Stimulated activated memory B cell treated with anti-CD40 and anti-IgM and Interleukin-4, amounts not matched to agents 10 μg/mL and 1 μg/mL and 100 μg/mL, for 72 hours (primary cell): ENCODE data around the gene PCTP.

Source experiments
- ATAC-seq: fragments of 150-1000 bp; cut with Tn5 transposase; 2 replicates; pipeline ENCODE4 v1.10.0; 2021
- H3K27ac Mint-ChIP-seq: one replicate; pipeline ENCODE4 v1.8.0; 2022; ENCODE audit warnings: mild to moderate bottlenecking, mixed read lengths
- H3K27me3 Mint-ChIP-seq: one replicate; pipeline ENCODE4 v1.8.0; 2022; ENCODE audit warnings: mixed read lengths
- H3K36me3 Mint-ChIP-seq: one replicate; pipeline ENCODE4 v1.8.0; 2022; ENCODE audit warnings: mixed read lengths
- H3K4me1 Mint-ChIP-seq: one replicate; pipeline ENCODE4 v1.8.0; 2022; ENCODE audit warnings: mixed read lengths
- H3K4me3 Mint-ChIP-seq: one replicate; pipeline ENCODE4 v1.8.0; 2022; ENCODE audit warnings: mild to moderate bottlenecking, moderate library complexity, mixed read lengths
- H3K9me3 Mint-ChIP-seq: one replicate; pipeline ENCODE4 v1.8.0; 2022; ENCODE audit warnings: mixed read lengths

Gene PCTP

DNA sequence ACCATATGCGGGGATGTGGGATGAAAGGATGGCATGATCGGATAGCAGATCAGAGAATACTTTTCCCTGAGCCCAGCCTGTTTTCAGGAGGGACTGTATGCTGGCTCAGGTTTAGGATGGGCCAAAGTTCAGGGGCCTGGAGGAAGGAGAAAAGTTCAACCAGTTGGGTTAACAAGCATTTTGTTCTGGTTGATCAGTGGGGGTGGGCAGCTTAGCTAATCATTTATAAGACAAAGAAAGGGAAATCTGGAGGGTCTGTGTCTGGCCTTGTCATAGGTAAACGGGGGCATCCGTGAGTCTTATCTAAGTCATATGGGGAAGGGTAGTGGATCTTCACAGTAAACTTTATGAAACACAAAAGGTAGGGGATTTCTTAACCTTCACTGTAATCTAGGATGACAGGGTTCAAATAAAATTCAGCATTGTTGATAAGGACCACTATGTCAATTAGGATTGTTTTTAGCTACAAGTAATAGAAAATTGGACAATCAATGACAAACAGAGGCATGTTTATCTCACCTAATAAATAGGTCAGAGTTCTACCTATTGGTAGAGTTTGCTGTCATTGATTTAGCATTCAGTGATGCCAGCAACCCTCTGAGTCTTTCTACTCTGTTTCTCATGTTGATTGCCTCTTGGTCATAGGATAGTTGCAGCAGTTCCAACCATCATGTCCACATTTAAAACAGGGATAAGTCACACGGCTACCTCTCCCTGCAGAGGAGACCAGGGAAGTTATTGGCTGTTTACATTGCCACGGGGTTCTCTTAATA, 11.4 kb downstream of the PCTP start:
- peaks cover 7% of the 10 kb centered on the region for H3K4me1 Mint-ChIP-seq
- no peaks in the 10 kb centered on the region for H3K36me3 Mint-ChIP-seq
- no peaks in the 10 kb centered on the region for H3K27me3 Mint-ChIP-seq
- no peak overlapping the region for H3K27ac Mint-ChIP-seq
- ATAC-seq, result no peak
- H3K9me3 Mint-ChIP-seq, result no peaks in the 10 kb centered on the region
- no peak overlapping the region for H3K4me3 Mint-ChIP-seq

DNA sequence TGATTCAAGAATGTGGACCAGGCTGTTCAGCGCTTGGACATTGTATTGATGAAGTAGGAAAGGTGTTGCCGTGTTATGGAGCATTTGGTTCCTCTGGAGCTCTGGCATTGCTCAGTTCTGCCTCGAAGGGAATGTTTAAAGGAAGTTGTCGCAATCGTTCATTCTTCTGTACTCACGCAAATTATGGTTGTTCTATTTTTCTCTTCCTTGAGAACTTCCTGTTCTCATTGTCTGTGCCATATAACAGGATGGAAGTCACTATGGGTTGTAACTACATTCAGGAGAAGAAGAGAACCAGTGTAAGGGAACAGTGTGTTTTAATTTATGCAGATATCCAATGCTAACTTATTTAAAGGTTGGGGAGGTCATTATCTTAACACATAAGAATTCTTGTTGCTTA, 13.0 kb downstream of the PCTP start:
- Mint-ChIP-seq H3K27me3 (no peaks in the 10 kb centered on the region), H3K9me3 (no peaks in the 10 kb centered on the region), H3K36me3 (no peaks in the 10 kb centered on the region), H3K4me3 (no peak overlapping the region), H3K4me1 (peaks cover 7% of the 10 kb centered on the region), H3K27ac (no peak overlapping the region)
- no peak for ATAC-seq

DNA sequence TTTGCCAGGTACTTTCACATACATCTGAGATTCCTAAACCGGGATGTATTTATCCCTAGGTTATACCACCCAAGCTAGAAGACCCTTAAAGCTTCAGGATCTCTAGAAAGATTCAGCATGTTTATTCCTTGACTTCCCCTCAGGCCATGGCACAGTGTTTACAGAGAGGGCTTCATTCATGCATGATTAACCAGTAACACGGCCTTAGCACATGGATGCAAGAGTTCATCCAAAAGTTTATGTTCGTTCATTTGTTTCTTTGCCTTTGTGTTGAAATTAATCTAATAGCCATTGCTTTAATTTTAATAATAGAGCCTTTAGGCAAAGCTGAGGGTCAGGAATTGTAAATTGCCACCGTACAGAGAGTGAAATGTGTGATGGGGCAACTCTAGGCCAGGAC, 13.8 kb downstream of the PCTP start:
- H3K4me3 Mint-ChIP-seq, result no peak overlapping the region
- H3K36me3 Mint-ChIP-seq, result no peaks in the 10 kb centered on the region
- no peak for ATAC-seq
- H3K27ac Mint-ChIP-seq, result no peak overlapping the region
- no peaks in the 10 kb centered on the region for H3K9me3 Mint-ChIP-seq
- H3K27me3 Mint-ChIP-seq, result no peaks in the 10 kb centered on the region
- peaks cover 7% of the 10 kb centered on the region for H3K4me1 Mint-ChIP-seq

DNA sequence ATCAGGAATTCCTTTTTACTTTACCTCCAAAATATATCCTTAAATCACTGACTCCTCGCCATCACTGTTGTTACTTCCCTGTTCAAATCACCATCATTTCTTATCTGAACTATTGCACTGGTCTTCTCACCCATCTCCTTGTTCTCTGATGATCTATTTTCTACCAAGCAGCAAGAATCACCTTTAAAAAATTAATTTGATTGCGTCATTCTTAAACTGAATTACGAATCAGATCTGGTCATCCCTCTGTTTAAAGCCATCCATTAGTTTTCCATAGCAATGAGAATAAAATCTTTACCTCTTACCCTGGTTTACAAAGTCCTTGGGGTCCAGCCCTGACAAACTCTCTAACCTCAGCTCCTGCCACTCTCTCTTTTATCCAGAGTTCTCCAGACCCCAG, 14.6 kb downstream of the PCTP start:
- no peak overlapping the region for H3K27ac Mint-ChIP-seq
- no peaks in the 10 kb centered on the region for H3K36me3 Mint-ChIP-seq
- H3K9me3 Mint-ChIP-seq, result no peaks in the 10 kb centered on the region
- H3K4me3 Mint-ChIP-seq, result no peak overlapping the region
- H3K27me3 Mint-ChIP-seq, result no peaks in the 10 kb centered on the region
- H3K4me1 Mint-ChIP-seq, result peaks cover 7% of the 10 kb centered on the region
- ATAC-seq, result no peak

DNA sequence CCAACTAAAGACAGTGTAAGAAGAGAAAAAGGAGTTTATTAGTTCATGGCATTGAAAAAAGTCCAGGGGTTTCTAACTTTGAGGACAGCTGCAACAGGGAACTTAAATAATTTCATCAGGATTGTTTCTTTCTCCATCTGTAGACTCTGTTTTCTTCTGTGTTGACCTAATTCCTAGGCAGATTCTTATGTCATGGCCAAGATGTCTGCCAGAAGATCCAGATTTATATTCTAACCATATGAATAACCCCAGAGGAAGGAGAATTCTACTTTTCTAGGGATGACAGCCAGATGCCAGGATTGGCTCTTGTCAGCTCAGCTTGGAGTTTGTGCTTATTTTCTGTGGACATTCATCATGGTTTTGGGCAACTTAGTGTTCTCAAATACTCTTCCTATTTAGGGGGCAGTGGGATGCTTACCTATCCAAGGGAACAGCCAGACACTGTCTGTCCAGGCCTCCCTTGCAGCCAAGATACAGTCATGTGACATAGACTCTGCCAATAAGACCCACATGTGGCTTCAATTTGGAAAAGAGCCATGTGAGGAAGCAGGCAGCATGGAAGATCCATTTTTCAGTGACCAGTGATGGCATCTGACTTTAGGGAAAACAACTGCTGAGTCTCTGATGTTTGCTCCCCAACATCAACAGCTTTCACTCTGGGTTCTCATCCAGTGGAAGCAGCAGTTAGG, 18.2 kb downstream of the PCTP start:
- Mint-ChIP-seq H3K27ac (no peak overlapping the region), H3K36me3 (peaks cover 18% of the 10 kb centered on the region), H3K4me1 (peaks cover 4% of the 10 kb centered on the region), H3K27me3 (no peaks in the 10 kb centered on the region), H3K9me3 (no peaks in the 10 kb centered on the region), H3K4me3 (no peak overlapping the region)
- ATAC-seq, result no peak

DNA sequence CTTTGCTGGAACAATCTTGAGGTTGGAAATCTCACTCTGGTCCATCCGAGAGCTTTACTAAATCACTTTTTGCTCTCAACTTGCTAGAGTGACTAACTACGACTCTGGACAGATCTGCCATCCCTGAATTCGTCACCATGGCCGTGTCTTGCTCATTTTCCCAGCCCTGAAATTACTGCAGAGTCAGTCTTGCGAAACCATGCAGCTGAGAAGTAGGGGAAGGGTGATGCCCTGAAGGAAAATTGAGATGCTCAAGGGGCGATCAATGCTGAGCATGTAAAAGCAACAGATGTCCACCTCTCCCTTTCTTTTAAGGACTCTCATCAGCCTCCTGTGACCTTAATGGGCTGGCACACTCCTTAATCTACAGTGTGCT, 18.8 kb downstream of the PCTP start:
- no peaks in the 10 kb centered on the region for H3K27me3 Mint-ChIP-seq
- no peak overlapping the region for H3K4me3 Mint-ChIP-seq
- H3K4me1 Mint-ChIP-seq, result no peaks in the 10 kb centered on the region
- no peak for ATAC-seq
- H3K27ac Mint-ChIP-seq, result no peak overlapping the region
- H3K9me3 Mint-ChIP-seq, result no peaks in the 10 kb centered on the region
- H3K36me3 Mint-ChIP-seq, result peaks cover 19% of the 10 kb centered on the region

DNA sequence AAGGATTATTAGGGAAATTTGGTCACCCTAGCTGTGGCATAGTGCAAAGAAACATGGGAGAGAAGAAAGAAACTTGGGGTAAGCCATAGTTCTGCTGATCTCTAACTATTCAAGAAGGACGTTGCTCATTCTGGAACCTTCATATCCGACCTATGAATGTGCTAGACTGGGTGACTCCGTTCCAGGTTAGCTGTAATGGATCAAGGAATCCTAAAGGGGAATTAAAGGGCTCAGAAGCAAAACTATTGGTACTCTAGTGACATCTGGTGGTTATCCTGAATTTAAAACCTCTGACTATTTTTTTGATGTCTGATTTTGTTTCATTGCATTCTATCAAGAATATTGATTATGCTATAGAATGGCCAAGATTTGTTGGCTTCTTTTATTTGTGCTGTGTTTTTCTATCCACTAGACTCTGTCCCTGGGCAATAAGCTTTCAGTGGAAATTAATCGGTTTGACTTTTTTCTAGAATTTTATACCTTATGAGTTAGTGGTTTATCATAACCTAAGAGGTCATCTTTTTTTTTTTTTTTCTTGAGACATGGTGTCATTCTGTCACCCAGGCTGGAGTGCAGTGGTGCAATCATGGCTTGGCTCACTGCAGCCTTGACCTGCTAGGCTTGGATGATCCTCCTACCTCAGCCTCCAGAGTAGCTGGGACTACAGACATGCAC, 19.5 kb downstream of the PCTP start:
- Mint-ChIP-seq H3K27ac (no peak overlapping the region), H3K36me3 (peaks cover 26% of the 10 kb centered on the region), H3K27me3 (no peaks in the 10 kb centered on the region), H3K4me1 (no peaks in the 10 kb centered on the region), H3K4me3 (no peak overlapping the region), H3K9me3 (no peaks in the 10 kb centered on the region)
- no peak for ATAC-seq

DNA sequence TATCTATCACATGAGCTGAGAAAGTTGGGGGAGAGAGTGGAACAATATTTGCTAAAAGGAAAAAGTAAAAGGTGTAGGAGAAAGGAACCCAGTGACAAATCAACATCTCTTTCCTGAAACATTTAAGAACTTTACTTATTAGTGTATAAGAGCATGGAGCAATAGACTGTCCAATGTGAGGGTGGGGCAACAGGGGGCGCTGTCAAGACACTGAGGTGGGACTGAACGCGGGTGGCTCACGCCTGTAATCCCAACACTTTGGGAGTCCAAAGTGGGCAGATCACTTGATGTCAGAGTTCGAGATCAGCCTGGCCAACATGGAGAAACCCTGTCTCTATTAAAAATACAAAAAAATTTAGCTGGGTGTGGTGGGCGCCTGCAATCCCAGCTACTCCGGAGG, 21.2 kb downstream of the PCTP start:
- Mint-ChIP-seq H3K36me3 (peaks cover 36% of the 10 kb centered on the region), H3K27ac (no peak overlapping the region)

DNA sequence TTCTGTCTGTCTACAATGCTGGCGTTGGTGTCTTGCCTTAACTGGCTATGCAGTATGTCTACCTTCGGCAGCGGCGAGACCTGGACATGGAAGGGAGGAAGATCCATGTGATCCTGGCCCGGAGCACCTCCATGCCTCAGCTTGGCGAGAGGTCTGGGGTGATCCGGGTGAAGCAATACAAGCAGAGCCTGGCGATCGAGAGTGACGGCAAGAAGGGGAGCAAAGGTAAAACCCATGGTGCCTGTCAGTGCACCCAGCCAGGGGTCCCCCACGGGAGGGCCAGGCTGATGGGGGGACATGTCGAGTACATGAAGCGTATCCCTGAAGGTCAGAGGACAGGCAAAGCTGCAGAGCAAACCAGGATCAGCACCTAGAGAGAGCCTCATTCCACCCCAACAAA, 22.8 kb downstream of the PCTP start:
- Mint-ChIP-seq H3K27ac (no peak overlapping the region), H3K9me3 (no peaks in the 10 kb centered on the region), H3K27me3 (no peaks in the 10 kb centered on the region), H3K36me3 (peaks cover 36% of the 10 kb centered on the region), H3K4me1 (no peaks in the 10 kb centered on the region), H3K4me3 (no peak overlapping the region)
- no peak for ATAC-seq

More for the DNA sequence above, 21.2 kb downstream of the PCTP start:
- H3K4me3 Mint-ChIP-seq, result no peak overlapping the region
- H3K9me3 Mint-ChIP-seq, result no peaks in the 10 kb centered on the region
- ATAC-seq, result no peak
- no peaks in the 10 kb centered on the region for H3K27me3 Mint-ChIP-seq
- no peaks in the 10 kb centered on the region for H3K4me1 Mint-ChIP-seq

DNA sequence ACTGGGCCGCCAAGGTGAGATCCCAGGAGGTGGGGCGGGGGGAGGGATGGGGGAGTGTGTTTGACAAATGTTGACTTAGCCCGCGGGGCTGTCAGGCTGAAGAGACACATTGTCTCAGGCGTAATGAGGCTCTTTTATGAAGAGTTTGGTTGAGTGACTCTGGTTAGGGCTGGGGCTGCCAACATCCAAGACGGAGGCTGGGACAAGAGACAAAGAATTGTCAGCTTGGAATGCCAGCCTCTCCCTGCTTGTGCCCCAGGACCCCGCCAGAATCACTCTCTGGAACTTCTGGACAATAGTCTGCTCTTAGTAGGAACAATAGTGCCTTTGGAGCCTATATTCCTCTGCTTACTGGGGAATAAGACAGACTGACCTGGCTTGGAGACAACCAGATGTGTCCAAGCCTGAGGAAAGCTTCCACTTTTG, 24.0 kb downstream of the PCTP start:
- no peak for ATAC-seq
- Mint-ChIP-seq H3K4me3 (no peak overlapping the region), H3K36me3 (peaks cover 36% of the 10 kb centered on the region), H3K9me3 (no peaks in the 10 kb centered on the region), H3K4me1 (no peaks in the 10 kb centered on the region), H3K27me3 (no peaks in the 10 kb centered on the region), H3K27ac (no peak overlapping the region)

DNA sequence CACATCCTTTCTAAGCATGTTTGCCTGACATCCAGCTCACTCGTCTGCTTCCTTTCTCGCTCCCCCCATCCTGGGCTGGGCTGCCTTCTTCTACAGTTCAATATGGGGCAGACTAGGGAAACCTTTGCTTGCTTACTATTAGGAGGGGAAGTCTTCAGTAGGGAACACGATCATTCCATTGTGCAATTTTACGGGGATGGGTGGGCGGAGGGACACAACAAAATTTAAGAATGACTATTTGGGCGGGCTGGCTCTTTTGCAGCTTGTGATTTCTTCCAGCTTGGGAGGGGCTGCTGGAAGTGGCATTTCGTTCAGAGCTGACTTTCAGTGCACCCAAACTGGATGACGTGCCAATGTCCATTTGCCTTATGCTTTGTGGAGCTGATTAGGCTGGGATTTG, 25.4 kb downstream of the PCTP start:
- Mint-ChIP-seq H3K36me3 (peaks cover 36% of the 10 kb centered on the region), H3K4me3 (no peak overlapping the region), H3K27me3 (no peaks in the 10 kb centered on the region), H3K27ac (no peak overlapping the region), H3K9me3 (no peaks in the 10 kb centered on the region), H3K4me1 (no peaks in the 10 kb centered on the region)
- no peak for ATAC-seq

DNA sequence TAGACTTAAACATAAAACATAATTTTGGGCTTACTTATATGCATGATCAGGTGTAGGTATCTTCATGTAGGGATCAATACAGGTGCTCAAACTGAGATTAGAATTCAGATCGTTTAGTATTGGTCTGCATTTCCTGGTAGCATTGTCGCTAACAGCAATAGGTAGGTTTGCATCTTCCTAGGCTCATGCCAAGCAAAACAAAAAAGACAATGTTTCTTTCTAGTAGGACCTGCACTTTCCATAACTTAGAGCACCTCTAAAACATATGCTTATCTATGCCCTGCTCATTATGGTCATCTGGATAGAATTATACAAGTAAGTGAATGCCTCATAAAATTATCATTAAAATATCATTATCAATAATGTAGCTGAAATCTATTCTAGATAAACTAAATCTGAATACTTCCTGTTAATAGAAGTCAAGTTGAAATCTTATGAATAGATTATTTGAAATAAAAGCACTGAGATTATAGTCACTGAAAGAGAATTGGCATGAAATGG, 26.7 kb downstream of the PCTP start:
- Mint-ChIP-seq H3K36me3 (peaks cover 27% of the 10 kb centered on the region), H3K4me1 (no peaks in the 10 kb centered on the region), H3K27me3 (no peaks in the 10 kb centered on the region), H3K9me3 (no peaks in the 10 kb centered on the region), H3K4me3 (no peak overlapping the region), H3K27ac (no peak overlapping the region)
- ATAC-seq, result no peak

DNA sequence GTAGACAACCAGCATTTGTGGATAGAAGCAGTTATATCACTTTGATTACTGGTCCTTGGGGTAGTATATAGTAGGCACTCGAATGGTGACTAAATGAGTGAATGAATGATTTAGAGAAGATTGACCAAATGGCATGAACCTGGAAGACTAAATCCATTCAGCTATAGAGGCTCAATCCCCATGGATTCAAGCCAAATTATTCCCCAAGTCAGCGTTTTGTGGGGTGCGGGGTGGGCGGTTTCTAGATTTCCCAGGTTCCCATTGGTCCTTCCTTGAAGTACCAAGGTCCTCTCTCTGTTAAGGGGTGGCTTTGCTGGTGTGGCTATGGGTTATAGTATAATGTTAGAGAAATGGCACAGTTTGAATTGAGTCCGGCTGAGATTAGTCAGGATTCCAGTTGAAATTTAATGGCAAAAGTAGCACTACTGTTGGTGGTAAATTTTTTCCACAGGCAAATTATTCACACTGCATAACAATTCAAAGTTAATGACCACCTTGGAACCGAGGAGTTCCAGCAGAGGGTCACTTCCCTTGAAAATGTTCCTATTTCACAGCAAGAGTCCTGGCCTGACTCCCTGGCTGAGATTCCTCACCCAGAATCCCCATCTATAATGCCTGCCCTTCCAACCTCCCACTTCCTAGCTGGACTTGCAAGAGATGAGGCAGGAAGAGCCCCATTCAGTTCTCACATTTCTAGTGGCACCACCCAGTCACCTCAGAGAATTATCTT, 27.7 kb downstream of the PCTP start:
- ATAC-seq, result no peak
- Mint-ChIP-seq H3K27ac (no peak overlapping the region), H3K36me3 (peaks cover 21% of the 10 kb centered on the region), H3K27me3 (no peaks in the 10 kb centered on the region), H3K4me1 (no peaks in the 10 kb centered on the region), H3K9me3 (no peaks in the 10 kb centered on the region), H3K4me3 (no peak overlapping the region)

DNA sequence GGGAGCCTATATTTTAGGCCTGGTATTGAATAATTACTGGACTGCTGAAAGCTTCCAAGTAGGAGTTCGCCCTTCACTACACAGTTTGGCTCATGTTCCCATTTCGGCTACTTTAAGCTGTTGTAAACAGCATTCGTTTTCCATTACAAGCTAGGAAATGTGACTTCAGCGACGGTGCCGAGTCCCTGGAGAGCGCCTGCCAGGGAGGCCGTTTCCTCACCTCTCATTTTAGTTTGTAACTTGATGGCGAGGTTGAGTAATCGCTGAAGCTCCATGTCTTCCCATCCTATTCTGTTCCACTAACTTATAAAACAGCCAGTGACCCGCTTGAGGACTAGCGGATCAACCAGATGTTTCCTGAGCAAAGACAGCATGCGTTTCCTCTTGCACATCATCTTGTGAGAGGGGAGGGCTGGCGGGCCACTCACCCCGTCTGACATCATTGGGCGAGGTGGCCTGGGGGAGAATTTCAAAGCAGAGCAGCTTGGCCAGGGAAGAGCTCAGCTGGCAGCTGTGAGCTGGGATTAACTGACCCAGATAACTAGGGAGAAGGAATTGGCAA, 32.9 kb downstream of the PCTP start:
- ATAC-seq, result no peak
- H3K4me3 Mint-ChIP-seq, result no peak overlapping the region
- H3K4me1 Mint-ChIP-seq, result no peaks in the 10 kb centered on the region
- H3K9me3 Mint-ChIP-seq, result no peaks in the 10 kb centered on the region
- no peaks in the 10 kb centered on the region for H3K27me3 Mint-ChIP-seq
- H3K27ac Mint-ChIP-seq, result no peak overlapping the region
- H3K36me3 Mint-ChIP-seq, result no peaks in the 10 kb centered on the region

DNA sequence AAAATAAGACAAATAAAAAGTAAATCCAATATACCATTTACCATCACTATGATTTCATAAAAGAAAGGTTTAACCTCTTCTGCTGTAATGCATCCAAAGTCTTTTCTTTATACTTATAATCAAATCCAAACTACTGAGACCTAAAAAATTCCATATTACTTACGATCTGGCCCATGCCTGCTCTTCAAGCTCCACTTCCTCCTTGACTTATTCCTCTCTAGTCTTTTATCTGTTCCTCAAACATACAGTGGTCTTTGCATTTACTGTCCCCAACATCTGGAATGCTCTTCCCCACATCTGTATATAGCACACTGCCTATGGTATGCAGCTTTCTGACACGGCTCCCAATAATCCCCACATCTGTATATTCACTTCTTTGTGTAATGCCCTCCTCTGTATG, 33.8 kb downstream of the PCTP start:
- no peak overlapping the region for H3K27ac Mint-ChIP-seq
- H3K4me3 Mint-ChIP-seq, result no peak overlapping the region
- no peak for ATAC-seq
- no peaks in the 10 kb centered on the region for H3K4me1 Mint-ChIP-seq
- no peaks in the 10 kb centered on the region for H3K36me3 Mint-ChIP-seq
- H3K27me3 Mint-ChIP-seq, result no peaks in the 10 kb centered on the region
- H3K9me3 Mint-ChIP-seq, result no peaks in the 10 kb centered on the region
